ENCODE measurements around the gene RHEX. TPM values are rescaled to one million over a fixed set of nuclear protein-coding genes. Genes with fewer than 3 reads are reported as not detected.
A peak's percentile ranks its signal among the peaks of the same experiment; 100 is the strongest.
"Not testable (repeated sequence)": the region's sequence is repeated elsewhere in the genome, so short reads cannot be mapped to it uniquely, and the experiment has no call there.

Gene RHEX
- total and polyA plus RNA-seq, 2 of the 13 experiments (the other 11 are each of a cell fraction or from before 2014, with no cell fraction given): 1.4 to 2.7 TPM

DNA sequence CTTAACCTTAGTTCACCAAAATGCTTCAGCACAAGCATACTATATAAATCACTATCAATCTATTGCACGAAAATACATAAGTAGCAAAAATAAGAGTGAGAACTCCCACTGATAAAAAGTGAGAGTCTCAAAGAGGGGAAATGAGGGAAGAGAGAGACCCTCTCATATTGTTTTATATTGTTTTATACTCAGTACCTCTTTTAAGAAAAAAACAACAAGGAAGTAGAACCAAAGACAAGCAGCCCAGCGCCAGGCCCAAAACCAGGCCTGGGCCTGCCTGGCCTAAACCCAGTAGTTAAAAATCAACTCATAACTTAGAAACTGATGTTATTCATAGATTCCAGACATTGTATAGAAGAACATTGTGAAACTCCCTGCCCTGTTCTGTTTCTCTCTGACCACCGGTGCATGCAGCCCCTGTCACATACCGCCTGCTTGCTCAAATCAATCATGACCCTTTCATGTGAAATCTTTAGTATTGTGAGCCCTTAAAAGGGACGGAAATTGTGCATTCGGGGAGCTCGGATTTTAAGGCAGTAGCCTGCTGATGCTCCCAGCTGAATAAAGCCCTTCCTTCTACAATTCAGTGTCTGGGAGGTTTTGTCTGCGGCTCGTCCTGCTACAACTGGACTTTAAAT lies 5.4 kb downstream of the RHEX start:
- H3K27me3 ChIP-seq (ENCODE audit: control insufficient read depth in 1 of 2, insufficient read depth in 2 of 2, low read length in 2 of 2); ATAC-seq; CTCF ChIA-PET (ENCODE audit: low intra/inter-chr PET ratio, low total read pairs); POLR2A ChIA-PET; DNase-seq (ENCODE audit: low spot score); intact Hi-C loops (cut with micrococcal nuclease; ENCODE audit: unreplicated experiment); BruUV-seq (replicated peaks); H2AFZ ChIP-seq (ENCODE audit: low read length); H3K9me3 ChIP-seq (ENCODE audit: low read length); H4K20me1 ChIP-seq (ENCODE audit: insufficient read depth, low read length); H3K9ac ChIP-seq (ENCODE audit: insufficient read depth, low read depth, low read length); FAIRE-seq; in situ Hi-C loops (cut with HindIII; ENCODE audit: extremely low pct_ligation_motif_present, low pct_unique_long_range_greater_than_20kb): not testable (repeated sequence)
- peak overlapping the region in 1 of 3 experiments; percentile 3; a peak in 1 of 6 replicates for H3K4me3 ChIP-seq (replicated peaks in 1 of 3; ENCODE audit: insufficient read depth in 1 of 3, low read depth in 2 of 3, low read length in 3 of 3)
- 88% methylated on average over 5 of the region's 9 CpGs for WGBS (ENCODE audit: low lambda C conversion rate)
- H3K79me2 ChIP-seq (ENCODE audit: insufficient read depth, low read length): peaks cover 42% of the 10 kb centered on the region
- H3K4me2 ChIP-seq (ENCODE audit: low read depth, low read length): peak overlapping the region; percentile 28
- peak overlapping the region; percentile 37 for H3K27ac ChIP-seq (ENCODE audit: extremely low read length, insufficient read depth, low read length)
- H3K4me1 ChIP-seq (ENCODE audit: insufficient read depth, low read length): peaks cover 45% of the 10 kb centered on the region
- peak; percentile 22; the same call in 1 of the 2 replicates for TF ChIP-seq ZFX (CRISPR knock-in tag; IDR thresholded peaks at IDR 0.05; ENCODE audit: low read depth)
- peaks cover 6 to 31% of the 10 kb centered on the region in 2 experiments for H3K36me3 ChIP-seq (replicated peaks in 1 of 2; ENCODE audit: control insufficient read depth in 1 of 2, insufficient read depth in 2 of 2, low read length in 2 of 2)

DNA sequence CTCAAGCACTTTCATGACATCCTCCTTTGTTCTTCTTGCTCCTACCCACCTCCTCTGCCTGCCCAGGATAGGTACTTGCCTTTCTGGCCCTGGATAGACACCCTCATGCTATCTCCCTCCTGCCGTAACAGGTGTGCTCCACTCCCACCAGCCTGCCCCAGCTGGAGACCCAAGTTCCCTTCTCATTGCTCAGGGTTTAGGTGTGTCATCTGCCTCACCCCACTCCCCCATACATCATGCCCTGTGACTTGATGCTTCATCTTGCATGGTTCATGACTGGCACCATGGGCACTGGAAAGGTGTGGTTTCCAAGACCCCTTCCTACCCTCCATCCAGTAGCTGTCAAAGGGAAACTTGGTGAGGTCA lies 5.9 kb downstream of the RHEX start:
- no peak overlapping the region for H3K27ac ChIP-seq (ENCODE audit: extremely low read length, insufficient read depth, low read length)
- no peak overlapping the region for H3K4me2 ChIP-seq (ENCODE audit: low read depth, low read length)
- H3K27me3 ChIP-seq (ENCODE audit: control insufficient read depth in 1 of 2, insufficient read depth in 2 of 2, low read length in 2 of 2): no peaks in the 10 kb centered on the region
- in situ Hi-C loops (cut with HindIII; ENCODE audit: extremely low pct_ligation_motif_present, low pct_unique_long_range_greater_than_20kb) (no loop called here), intact Hi-C loops (cut with micrococcal nuclease; ENCODE audit: unreplicated experiment) (no loop called here)
- no TSS peak for BruUV-seq (replicated peaks)
- no peaks in the 10 kb centered on the region for H4K20me1 ChIP-seq (ENCODE audit: insufficient read depth, low read length)
- TF ChIP-seq SALL2 (CRISPR knock-in tag; IDR thresholded peaks at IDR 0.05) (no peak), ADNP (CRISPR knock-in tag; IDR thresholded peaks at IDR 0.05) (no peak)
- no peak overlapping the region for H2AFZ ChIP-seq (ENCODE audit: low read length)
- no peak overlapping the region for H3K9ac ChIP-seq (ENCODE audit: insufficient read depth, low read depth, low read length)
- peaks cover 6 to 31% of the 10 kb centered on the region in 2 experiments for H3K36me3 ChIP-seq (replicated peaks in 1 of 2; ENCODE audit: control insufficient read depth in 1 of 2, insufficient read depth in 2 of 2, low read length in 2 of 2)
- 95% methylated on average over 1 of the region's 1 CpG for WGBS (ENCODE audit: low lambda C conversion rate)
- ChIA-PET POLR2A (interaction anchor here (1.5 kb wide), 1 partner anchor 10 kb away, joined by 3 read pairs; no protein-coding TSS in a partner anchor), CTCF (ENCODE audit: low intra/inter-chr PET ratio, low total read pairs) (no interaction called here)
- no peaks in the 10 kb centered on the region for H3K9me3 ChIP-seq (ENCODE audit: low read length)
- ATAC-seq (no peak), FAIRE-seq (no peak), DNase-seq (ENCODE audit: low spot score) (no peak)
- H3K79me2 ChIP-seq (ENCODE audit: insufficient read depth, low read length): peaks cover 37% of the 10 kb centered on the region
- no peak overlapping the region for H3K4me3 ChIP-seq (replicated peaks in 1 of 3; ENCODE audit: insufficient read depth in 1 of 3, low read depth in 2 of 3, low read length in 3 of 3)
- H3K4me1 ChIP-seq (ENCODE audit: insufficient read depth, low read length): peaks cover 41% of the 10 kb centered on the region

Data from HepG2 (cell line).